HepG2 (cell line): ENCODE data around the gene NACC2. TPM values are rescaled to one million over a fixed set of nuclear protein-coding genes. Genes with fewer than 3 reads are reported as not detected.
A peak's percentile ranks its signal among the peaks of the same experiment; 100 is the strongest.

Source experiments
- FOSL2 ChIP-seq: sonication (generic); formaldehyde crosslinking; IDR thresholded peaks from 2 replicates; pipeline ENCODE4 v1.4.0; 2020; ENCODE audit warnings: missing genetic modification reagents
- FOXA1 ChIP-seq, 2 experiments: fragments of 450-650 bp in 1 of 2; sonication (generic) in 1 of 2; formaldehyde crosslinking in 1 of 2; IDR thresholded peaks; 2 replicates each; pipeline versions ENCODE4 v1.4.0 to v1.6.1; 2016 to 2020; ENCODE audit warnings: missing genetic modification reagents in 1 of 2
- KMT2B ChIP-seq: IDR thresholded peaks from 2 replicates; pipeline ENCODE4 v1.6.1; 2016; ENCODE audit warnings: missing genetic modification reagents, missing compliant biosample characterization
- MEF2D ChIP-seq: sonication (generic); formaldehyde crosslinking; IDR thresholded peaks from 2 replicates; pipeline ENCODE4 v1.5.1; 2020; ENCODE audit warnings: mild to moderate bottlenecking, missing genetic modification reagents
- MXD4 ChIP-seq: IDR thresholded peaks from 2 replicates; pipeline ENCODE4 v1.6.1; 2016; ENCODE audit warnings: mild to moderate bottlenecking, missing biosample characterization, missing genetic modification reagents
- NFYB ChIP-seq: sonication (generic); formaldehyde crosslinking; IDR thresholded peaks from 2 replicates; pipeline ENCODE4 v1.4.0; 2020; ENCODE audit warnings: missing genetic modification reagents
- POLR2AphosphoS5 ChIP-seq: IDR thresholded peaks from 2 replicates; pipeline ENCODE4 v1.6.1; 2012; ENCODE audit warnings: low read depth, low read length
- RXRB ChIP-seq: IDR thresholded peaks from 2 replicates; pipeline ENCODE4 v1.6.1; 2016; ENCODE audit warnings: borderline replicate concordance, missing genetic modification reagents, missing compliant biosample characterization
- SETDB1 ChIP-seq: sonication (generic); formaldehyde crosslinking; IDR thresholded peaks from 2 replicates; pipeline ENCODE4 v1.5.1; 2020; ENCODE audit warnings: missing genetic modification reagents, mild to moderate bottlenecking, borderline replicate concordance
- SMARCC2 ChIP-seq: fragments of 450-650 bp; IDR thresholded peaks from 2 replicates; pipeline ENCODE4 v1.6.1; 2017; ENCODE audit warnings: antibody characterized with exemption, mild to moderate bottlenecking
- TAF15 ChIP-seq: fragments of 200-400 bp; formaldehyde crosslinking; IDR thresholded peaks from one replicate; pipeline ENCODE4 v1.6.1; 2018; ENCODE audit warnings: mild to moderate bottlenecking, low read depth, low read length; ENCODE audit not compliant: poor library complexity, severe bottlenecking
- YEATS4 ChIP-seq: sonication (generic); formaldehyde crosslinking; IDR thresholded peaks from 2 replicates; pipeline ENCODE4 v1.4.0; 2020; ENCODE audit warnings: missing genetic modification reagents, borderline replicate concordance
- ZNF75D ChIP-seq: sonication (generic); formaldehyde crosslinking; IDR thresholded peaks from 2 replicates; pipeline ENCODE4 v1.8.1; 2023; ENCODE audit warnings: missing genetic modification reagents, mild to moderate bottlenecking, borderline replicate concordance
- polyA plus RNA-seq, 8 experiments: library from polyadenylated mRNA; depleted of rRNA in 3 of 8; stranded (reverse) in 7 of 8; unstranded in 1 of 8; fragments of >200 nt; fragmentation: Illumina TruSeq in 4 of 8; extraction: Trizol in 4 of 8; gene quantifications; 2 replicates each; pipeline versions ENCODE4 v1.2.1 to v1.2.3, GENCODE V29; 2011 to 2016; ENCODE audit warnings: low read depth in 4 of 8, missing spikeins in 1 of 8, mixed read lengths in 1 of 8; ENCODE audit not compliant: insufficient read depth in 1 of 8
- total RNA-seq, 5 experiments: library from RNA; depleted of rRNA; stranded (reverse); fragments of >200 nt; fragmentation: Illumina TruSeq; extraction: Trizol; gene quantifications; 2 replicates each; pipeline ENCODE4 v1.2.3, GENCODE V29; 2016; ENCODE audit warnings: low read depth in 1 of 5
- TF ChIP-seq, protein P1 (sequence below): sonication (generic); formaldehyde crosslinking; IDR thresholded peaks from 2 replicates; pipeline ENCODE4 v1.9.0; 2022; ENCODE audit warnings: missing genetic modification reagents, mild to moderate bottlenecking, borderline replicate concordance
- TF ChIP-seq, protein P2 (sequence below): sonication (generic); formaldehyde crosslinking; IDR thresholded peaks from 2 replicates; pipeline ENCODE4 v1.8.0; 2022; ENCODE audit warnings: missing genetic modification reagents, low read depth, mild to moderate bottlenecking, borderline replicate concordance
- TF ChIP-seq, protein P3 (sequence below): sonication (generic); formaldehyde crosslinking; IDR thresholded peaks from 2 replicates; pipeline ENCODE4 v1.4.0; 2020; ENCODE audit warnings: mild to moderate bottlenecking, missing genetic modification reagents
- TF ChIP-seq, protein P4 (sequence below): conservative IDR thresholded peaks from 2 replicates; pipeline ENCODE4 v1.6.1; 2018; ENCODE audit warnings: missing genetic modification reagents
- TF ChIP-seq, protein P5 (sequence below): sonication (generic); formaldehyde crosslinking; IDR thresholded peaks from 2 replicates; pipeline ENCODE4 v1.5.0; 2020; ENCODE audit warnings: missing genetic modification reagents, mild to moderate bottlenecking, borderline replicate concordance

The NACC2 gene
- total and polyA plus RNA-seq, 2 of the 13 experiments (the other 11 are each of a cell fraction or from before 2014, with no cell fraction given) = 5.9 to 12.3 TPM

DNA sequence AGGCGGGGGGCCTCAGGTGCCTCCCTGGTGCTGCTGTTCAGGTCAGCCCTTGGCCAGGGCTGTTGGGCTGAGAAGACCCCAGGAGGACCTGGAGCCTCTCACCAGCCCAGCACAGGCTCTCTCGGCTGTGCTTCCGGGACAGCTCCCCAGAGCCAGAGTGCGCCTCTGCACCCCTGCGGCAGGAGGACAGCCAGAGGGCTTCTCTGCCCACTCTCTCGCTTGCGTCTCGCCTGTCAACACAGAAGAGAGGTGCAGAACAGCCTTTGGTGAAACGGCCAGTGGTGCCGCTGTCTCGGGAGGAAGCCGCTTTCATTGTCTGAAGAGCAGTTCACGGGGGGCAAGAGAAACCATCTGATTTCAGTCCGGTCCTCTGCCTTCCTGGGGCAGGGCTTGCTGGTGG lies 3.8 kb upstream of the NACC2 start (continued):
- TF ChIP-seq, protein P1, sequence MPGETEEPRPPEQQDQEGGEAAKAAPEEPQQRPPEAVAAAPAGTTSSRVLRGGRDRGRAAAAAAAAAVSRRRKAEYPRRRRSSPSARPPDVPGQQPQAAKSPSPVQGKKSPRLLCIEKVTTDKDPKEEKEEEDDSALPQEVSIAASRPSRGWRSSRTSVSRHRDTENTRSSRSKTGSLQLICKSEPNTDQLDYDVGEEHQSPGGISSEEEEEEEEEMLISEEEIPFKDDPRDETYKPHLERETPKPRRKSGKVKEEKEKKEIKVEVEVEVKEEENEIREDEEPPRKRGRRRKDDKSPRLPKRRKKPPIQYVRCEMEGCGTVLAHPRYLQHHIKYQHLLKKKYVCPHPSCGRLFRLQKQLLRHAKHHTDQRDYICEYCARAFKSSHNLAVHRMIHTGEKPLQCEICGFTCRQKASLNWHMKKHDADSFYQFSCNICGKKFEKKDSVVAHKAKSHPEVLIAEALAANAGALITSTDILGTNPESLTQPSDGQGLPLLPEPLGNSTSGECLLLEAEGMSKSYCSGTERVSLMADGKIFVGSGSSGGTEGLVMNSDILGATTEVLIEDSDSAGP = peak; percentile 26; the same call in 1 of the 2 replicates
- TF ChIP-seq ZNF75D (CRISPR knock-in tag) = no peak
- TF ChIP-seq, protein P2, sequence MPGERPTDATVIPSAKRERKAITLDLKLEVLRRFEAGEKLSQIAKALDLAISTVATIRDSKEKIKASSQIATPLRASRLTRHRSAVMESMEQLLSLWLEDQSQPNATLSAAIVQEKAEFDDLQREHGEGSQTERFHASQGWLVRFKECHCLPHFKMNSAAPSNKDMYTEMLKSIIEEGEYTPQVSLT = no peak
- TF ChIP-seq RXRB (CRISPR knock-in tag) = no peak
- TF ChIP-seq POLR2AphosphoS5 = no peak
- TF ChIP-seq SETDB1 = no peak
- TF ChIP-seq FOSL2 (CRISPR knock-in tag) = no peak
- TF ChIP-seq TAF15 = no peak
- no peak for TF ChIP-seq YEATS4 (CRISPR knock-in tag)
- TF ChIP-seq, protein P3, sequence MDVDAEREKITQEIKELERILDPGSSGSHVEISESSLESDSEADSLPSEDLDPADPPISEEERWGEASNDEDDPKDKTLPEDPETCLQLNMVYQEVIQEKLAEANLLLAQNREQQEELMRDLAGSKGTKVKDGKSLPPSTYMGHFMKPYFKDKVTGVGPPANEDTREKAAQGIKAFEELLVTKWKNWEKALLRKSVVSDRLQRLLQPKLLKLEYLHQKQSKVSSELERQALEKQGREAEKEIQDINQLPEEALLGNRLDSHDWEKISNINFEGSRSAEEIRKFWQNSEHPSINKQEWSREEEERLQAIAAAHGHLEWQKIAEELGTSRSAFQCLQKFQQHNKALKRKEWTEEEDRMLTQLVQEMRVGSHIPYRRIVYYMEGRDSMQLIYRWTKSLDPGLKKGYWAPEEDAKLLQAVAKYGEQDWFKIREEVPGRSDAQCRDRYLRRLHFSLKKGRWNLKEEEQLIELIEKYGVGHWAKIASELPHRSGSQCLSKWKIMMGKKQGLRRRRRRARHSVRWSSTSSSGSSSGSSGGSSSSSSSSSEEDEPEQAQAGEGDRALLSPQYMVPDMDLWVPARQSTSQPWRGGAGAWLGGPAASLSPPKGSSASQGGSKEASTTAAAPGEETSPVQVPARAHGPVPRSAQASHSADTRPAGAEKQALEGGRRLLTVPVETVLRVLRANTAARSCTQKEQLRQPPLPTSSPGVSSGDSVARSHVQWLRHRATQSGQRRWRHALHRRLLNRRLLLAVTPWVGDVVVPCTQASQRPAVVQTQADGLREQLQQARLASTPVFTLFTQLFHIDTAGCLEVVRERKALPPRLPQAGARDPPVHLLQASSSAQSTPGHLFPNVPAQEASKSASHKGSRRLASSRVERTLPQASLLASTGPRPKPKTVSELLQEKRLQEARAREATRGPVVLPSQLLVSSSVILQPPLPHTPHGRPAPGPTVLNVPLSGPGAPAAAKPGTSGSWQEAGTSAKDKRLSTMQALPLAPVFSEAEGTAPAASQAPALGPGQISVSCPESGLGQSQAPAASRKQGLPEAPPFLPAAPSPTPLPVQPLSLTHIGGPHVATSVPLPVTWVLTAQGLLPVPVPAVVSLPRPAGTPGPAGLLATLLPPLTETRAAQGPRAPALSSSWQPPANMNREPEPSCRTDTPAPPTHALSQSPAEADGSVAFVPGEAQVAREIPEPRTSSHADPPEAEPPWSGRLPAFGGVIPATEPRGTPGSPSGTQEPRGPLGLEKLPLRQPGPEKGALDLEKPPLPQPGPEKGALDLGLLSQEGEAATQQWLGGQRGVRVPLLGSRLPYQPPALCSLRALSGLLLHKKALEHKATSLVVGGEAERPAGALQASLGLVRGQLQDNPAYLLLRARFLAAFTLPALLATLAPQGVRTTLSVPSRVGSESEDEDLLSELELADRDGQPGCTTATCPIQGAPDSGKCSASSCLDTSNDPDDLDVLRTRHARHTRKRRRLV (CRISPR knock-in tag) = no peak
- no peak for TF ChIP-seq SMARCC2
- no peak for TF ChIP-seq MEF2D (CRISPR knock-in tag)
- TF ChIP-seq, protein P4, sequence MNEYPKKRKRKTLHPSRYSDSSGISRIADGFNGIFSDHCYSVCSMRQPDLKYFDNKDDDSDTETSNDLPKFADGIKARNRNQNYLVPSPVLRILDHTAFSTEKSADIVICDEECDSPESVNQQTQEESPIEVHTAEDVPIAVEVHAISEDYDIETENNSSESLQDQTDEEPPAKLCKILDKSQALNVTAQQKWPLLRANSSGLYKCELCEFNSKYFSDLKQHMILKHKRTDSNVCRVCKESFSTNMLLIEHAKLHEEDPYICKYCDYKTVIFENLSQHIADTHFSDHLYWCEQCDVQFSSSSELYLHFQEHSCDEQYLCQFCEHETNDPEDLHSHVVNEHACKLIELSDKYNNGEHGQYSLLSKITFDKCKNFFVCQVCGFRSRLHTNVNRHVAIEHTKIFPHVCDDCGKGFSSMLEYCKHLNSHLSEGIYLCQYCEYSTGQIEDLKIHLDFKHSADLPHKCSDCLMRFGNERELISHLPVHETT (CRISPR knock-in tag) = no peak
- TF ChIP-seq, protein P5, sequence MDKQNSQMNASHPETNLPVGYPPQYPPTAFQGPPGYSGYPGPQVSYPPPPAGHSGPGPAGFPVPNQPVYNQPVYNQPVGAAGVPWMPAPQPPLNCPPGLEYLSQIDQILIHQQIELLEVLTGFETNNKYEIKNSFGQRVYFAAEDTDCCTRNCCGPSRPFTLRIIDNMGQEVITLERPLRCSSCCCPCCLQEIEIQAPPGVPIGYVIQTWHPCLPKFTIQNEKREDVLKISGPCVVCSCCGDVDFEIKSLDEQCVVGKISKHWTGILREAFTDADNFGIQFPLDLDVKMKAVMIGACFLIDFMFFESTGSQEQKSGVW (CRISPR knock-in tag) = no peak
- TF ChIP-seq MXD4 (CRISPR knock-in tag) = no peak
- TF ChIP-seq FOXA1 (IDR thresholded peaks at IDR 0.05) = no peak
- 0 out of 2 replicates have a peak, but pooled peaks have one; percentile 7 for TF ChIP-seq FOXA1 (CRISPR knock-in tag; IDR thresholded peaks at IDR 0.05)
- no peak for TF ChIP-seq NFYB (CRISPR knock-in tag)
- TF ChIP-seq KMT2B = no peak
